Stimulated activated CD8-positive, alpha-beta memory T cell treated with anti-CD3 and anti-CD28 coated beads, Interleukin-15, amount 100 ng/mL, for 24 hours (primary cell): ENCODE measurements around the gene TMEM150B.

Experiments used
- DNase-seq: peaks from one replicate; pipeline ENCODE4 v3.0.0-alpha.2; 2020; ENCODE audit warnings: low read depth

TMEM150B gene

GRCh38 chr19:55325172-55325571 lies at the start of gene TMEM150B:
TSS of gene TMEM150B (minus strand) at chr19:55325341. CDS start at chr19:55321036, 4,305 bp downstream.
- no peak for DNase-seq

DNA sequence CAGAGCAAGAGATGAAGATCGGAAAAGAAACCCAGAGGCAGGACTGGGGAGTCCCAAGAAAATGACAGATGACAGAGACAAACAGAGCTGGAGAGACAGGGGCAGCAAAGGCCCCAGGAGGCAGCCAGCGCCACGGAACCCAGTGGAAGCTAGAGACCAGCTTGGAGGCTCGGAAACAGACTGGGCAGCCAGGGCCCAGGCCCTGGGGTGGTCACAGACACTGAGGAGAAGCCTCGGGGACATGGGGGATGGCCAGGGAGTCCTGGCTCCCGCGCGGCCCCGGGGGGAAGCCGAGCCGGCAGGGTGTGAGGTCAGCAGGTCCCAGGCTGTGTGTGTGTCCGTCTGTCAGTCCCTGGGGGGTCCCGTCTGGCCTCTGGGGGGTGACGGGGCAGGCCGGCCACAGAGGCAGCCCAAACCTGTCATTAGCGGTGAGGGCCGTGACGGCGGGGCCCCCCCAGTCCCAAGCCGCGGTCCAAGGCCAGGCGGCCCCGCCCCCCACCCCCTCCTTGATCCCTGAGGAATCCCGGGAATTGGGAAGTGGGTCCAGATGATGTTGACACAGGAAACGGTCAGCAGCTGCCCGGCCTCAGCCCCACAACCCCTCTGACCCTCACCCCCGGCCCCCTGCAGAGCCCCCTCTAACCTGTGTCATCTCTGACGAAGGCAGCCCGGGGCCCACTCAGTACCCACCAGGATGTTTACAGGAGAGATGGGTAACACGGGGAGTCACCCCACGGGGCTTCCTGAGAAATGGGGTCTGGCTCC lies 49.0 kb upstream of the TMEM150B start:
- DNase-seq, result no peak

DNA sequence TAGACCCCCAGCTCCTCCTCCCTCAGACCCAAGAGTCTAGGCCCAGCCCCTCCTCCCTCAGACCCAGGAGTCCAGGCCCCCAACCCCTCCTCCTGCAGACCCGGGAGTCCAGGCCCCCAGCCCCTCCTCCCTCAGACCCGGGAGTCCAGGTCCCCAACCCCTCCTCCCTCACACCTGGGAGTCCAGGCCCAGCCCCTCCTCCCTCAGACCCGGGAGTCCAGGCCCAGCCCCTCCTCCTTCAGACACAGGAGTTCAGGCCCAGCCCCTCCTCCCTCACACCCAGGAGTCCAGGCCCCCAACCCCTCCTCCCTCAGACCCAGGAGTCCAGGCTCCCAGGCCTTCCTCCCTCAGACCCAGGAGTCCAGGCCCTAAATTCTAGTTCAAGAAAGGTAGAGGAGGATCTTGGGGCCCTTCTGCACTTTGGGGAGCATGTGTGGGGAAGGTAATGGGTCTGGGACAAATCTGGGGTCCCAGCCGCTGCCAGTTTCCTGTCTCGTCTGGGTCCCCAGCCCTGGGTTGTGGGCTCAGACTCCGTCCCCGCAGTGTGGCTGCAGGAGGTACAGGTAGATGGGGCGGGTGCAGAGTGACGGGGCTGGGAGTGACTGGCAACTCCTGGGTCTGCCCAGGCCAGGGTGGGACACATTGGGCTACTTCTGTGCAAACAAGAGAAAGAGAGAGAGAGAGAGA lies 48.3 kb upstream of the TMEM150B start:
- no peak for DNase-seq

DNA sequence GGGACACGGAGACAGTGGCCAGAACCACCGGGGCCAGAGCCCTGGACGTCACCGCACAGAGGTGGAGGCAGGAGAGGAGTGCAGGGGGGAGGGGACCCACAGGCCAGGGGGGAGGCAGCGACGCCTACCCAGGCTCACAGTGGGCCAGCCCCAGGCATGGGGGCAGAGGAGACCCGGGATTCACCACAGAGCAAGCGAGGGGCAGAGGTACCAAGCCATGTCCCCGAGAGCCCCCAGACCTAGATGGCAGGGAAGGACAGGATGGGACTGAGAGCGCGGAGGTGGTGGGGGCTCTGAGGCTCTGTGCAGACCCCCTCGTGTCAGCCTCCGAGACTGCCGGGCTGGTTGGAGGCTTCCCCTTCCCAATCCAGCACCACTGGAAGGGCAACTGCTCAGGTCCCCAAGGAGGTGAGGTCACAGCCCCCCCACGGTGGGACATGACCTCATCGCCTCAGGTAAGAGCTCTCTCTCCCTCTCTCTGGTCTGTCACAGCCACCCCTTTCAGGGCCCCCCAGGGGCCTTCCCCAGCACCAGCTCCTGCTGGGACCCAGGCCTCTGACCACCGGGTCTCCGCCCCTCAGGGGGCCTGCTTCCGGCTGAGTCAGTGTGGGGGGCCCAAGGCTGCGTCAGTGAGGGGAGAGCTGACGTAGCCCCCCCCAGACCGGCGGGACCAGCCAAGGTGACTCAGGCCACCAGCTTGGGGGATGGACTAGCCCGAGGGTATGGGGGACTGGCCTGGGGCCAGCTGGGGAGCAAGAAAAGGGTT lies 47.4 kb upstream of the TMEM150B start:
- no peak for DNase-seq

DNA sequence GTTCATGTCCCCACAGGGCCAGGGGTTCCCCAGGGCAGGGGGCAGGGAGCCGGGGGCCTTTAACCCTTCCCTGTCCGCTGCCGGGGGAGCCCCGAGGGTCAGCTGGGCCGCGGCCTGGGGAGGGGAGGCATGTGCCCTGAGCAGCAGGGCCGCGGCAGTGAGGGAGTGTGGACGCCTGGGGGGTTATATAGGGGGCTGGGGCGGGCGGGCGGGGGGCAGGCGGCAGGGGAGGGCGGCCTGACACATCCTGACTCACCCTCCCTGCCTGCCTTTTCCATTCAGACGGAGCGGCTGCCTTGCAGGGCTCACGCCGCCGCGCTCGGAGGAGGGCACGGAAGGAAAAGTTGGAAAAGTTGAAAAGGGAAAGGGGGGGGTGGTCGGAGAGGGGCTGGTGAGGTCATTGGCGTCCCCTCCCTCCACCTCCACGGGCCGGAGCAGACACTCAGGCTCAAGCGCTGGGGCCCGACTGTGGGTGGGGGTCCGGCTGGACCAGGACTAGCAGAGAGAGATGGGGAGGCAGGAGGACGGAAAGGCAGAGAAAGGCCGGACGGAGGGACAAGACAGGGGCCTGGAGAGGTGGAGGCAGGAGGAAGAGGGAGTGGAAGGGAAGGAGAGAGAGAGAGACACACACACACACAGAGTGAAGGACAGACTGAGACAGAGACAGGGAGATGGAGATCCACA lies 45.3 kb upstream of the TMEM150B start, which contains the start of gene IL11:
TSS of gene IL11 (minus strand) at position 159 of the 684 bp plus-strand sequence. CDS start at position 6, 153 bp downstream.
- DNase-seq, result no peak

DNA sequence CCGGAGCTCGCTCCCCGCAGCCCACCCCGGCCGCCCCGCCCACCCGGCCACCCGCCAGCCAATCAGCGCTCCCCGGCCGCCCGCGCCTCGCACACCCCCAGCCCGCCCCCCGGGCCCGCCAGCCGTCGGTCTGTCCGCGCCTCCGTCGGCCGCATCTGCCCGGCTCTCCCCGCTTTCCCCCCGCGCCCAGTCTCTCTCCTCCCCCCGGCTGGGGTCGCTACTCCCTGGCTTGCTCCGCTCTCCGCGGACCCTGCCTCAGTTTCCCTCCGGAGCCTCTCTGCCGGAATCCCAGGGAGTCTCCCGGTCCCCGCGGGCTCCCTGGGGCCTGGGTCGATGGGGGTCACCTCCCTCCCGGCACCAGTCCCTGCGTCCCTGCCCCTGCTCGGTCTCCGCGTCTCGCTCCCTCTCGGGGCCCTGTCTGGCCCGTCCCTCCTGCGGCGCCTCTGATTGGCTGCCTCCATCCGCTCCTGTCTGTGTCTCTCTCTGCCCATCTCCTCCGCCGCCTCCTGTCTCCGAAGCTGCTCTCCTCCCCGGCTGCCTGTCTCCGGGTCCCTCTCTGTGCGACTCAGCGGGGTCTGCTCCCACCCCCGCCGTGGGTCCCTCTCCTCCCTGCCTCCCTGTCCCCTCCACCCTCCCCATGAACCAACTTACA lies 44.6 kb upstream of the TMEM150B start:
- DNase-seq, result no peak

GRCh38 chr19:55368701-55369563 lies 43.8 kb upstream of the TMEM150B start:
- no peak for DNase-seq

GRCh38 chr19:55368106-55368505 lies 43.0 kb upstream of the TMEM150B start:
- DNase-seq, result no peak

DNA sequence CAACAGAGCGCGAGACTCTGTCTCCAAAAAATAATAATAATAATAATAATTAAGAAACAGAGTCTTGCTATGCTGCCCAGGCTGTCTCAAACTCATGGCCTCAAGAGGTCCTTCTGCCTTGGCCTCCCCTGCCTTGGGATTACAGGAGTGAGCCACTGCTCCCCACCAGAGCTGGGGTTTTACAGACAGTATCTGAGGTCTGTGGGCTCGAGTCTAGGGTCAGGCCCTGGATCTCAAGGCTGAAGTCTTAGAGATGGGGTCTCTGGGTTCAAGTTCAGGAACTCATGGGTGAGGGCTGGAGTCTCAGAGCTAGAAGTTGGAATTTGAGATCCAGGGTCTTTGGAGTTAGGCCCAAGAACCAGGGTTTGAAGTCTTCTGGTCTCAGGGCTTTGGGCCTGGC lies 41.6 kb upstream of the TMEM150B start:
- no peak for DNase-seq

DNA sequence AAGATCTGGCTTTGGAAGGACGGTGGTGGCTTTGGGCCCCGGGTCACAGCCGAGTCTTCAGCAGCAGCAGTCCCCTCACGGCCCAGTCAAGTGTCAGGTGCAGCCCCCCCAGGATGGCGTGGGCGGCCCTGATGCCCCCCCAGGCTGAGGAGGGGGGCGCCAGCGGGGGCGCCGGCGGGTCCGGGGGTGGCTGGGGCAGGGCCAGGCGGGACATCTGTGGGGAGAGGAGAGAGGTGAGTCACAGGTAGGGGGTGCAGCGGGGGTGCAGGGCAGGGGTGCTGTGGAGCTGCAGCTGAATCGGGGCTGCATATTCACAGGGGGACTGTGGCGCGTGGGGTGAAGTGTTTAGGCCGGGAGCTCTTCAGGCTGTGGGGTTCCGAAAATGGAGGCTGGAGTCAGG lies 40.8 kb upstream of the TMEM150B start:
- DNase-seq, result no peak

DNA sequence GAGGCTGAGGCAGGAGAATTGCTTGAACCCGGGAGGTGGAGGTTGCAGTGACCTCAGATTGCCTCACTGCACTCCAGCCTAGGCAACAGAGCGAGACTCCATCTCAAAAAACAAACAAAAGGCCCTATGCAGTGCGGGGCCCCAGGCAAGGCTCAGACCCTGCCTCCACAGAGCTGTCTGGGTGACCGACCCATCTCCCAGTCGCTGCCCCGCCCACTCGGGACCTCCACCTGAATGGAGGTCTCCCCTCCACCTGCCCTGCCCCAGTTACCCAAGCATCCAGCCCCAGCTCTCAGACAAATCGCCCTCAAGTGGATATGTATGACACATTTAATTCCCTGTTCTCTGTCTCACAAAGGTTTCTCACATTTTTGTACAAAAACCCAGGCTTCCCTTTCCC lies 40.1 kb upstream of the TMEM150B start:
- DNase-seq, result no peak

DNA sequence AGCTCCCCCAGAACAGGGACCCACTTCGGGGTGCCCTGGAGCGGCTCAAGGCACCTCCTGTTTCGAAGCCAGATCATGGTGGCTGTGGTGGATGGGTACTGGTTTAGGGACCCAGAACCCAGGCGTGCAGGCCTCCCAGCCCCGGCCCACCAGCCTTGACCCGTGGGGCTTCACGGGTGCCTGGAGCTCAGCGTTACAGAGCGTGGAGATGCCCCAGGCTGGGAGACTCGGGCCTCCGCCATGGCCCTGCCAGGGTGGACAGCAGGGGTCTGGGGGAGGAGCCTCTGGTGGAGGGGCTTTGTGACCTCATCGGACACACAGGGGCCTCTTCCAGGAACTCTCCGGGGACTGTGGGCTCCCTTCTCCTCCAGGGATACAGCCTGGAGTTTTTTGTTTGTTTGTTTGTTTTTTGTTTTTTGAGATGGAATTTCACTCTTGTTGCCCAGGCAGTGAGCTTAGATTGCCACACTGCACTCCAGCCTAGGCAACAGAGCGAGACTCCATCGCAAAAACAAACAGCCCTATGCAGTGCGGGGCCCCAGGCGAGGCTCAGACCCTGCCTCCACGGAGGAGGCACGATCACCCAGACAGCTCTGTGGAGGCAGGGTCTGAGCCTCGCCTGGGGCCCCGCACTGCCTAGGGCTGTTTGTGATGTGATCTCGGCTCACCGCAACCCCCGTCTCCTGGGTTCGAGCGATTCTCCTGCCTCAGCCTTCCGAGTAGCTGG lies 38.0 kb upstream of the TMEM150B start, which contains the start of gene GARIN5B:
TSS of gene GARIN5B (minus strand) at position 271 of the 727 bp plus-strand sequence. CDS start at position 77, 194 bp downstream.
- DNase-seq, result no peak

DNA sequence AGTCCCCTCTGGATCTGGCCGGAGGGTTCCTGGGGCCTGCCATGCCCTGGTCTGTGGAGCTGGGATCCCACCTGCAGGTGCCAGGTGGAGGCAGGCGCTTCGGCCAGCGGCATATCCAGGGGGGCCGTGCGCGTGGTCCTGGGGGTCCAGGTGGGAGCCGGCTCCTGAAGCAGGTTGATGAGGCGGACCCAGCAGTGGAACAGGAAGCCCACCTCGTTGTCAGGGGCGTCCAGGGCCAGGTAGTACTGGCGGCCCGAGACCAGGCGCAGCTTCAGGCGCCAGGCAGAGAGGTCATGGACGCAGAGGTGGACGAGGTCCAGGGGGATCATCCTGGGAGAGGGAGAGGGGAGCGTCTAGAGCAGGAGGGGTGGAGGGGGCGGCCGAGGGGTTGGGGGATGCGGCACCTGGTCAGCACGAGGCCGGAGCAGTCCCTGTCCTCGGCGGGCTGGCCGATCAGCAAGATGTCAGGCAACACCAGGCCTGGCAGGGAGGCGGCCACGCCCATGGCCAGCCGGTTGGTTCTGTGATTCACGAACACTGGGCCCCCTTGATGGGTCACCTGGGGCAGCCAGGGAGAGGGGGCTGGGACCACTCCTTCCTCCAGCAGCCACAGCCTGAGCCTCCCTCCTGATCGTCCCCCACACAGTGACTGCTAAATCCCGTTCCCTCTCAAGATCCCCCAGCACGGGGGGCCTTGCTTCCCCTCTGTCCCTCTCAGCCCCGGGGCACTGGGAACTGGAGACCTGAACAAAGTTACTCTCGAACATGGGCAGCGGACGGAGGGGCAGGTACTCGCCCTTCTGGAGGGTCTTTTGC lies 37.2 kb upstream of the TMEM150B start:
- DNase-seq, result no peak

DNA sequence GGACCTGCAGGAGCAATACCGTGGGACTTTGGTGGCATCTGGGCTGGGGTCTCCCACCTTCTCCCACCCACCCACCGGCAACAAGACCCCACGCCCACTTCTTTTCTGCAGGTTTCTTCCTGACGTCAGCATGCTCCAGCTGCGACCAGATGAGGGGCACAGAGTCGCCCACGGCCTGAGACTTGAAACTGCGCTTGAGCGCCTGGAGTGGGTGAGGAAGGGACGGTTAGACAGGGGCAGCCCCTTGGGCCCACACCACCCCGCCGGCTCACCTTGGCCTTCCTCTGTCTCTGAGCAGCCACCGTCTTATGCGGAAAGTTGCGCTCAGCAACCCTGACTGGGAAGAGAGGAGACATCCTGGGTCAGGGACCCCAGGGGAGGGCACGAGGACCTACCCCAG lies 35.8 kb upstream of the TMEM150B start:
- no peak for DNase-seq

- no peak for DNase-seq
These were observed 34.1 kb upstream of the TMEM150B start for GRCh38 chr19:55358943-55359908.

- DNase-seq, result no peak
These were observed 33.4 kb upstream of the TMEM150B start for GRCh38 chr19:55358493-55358892.

DNA sequence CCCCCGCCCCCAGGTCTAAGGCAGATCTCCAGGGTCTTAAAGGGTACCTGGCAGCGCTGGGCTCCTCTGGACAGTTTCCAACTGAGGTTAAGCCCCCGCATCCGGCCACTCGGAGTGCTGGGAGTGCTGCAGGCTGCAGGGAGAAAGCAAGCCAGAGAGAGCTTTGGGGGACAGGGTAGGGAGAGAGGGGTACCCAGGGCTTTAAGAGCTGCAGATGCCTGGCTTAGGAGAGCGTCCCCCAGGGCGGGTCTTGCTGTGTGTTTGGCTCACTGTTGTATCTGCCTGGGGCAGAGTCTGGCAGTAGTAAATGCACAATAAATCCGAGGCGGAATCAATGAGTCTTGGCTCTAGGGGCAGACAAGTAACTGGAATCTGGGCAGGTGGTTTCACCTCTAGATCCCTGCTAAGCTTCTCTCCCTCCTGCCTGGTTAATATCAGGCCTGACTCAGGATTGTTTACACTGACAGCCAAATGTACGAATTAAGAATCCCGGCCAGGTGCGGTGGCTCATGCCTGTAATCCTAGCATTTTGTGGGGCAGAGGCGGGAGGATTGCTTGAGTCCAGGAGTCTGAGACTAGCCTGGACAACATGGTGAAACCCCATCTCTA lies 30.2 kb upstream of the TMEM150B start:
- DNase-seq, result no peak
